ENCODE results near the gene CDIP1.

Gene CDIP1

GRCh38 chr16:4536391-4537106, 2.0 kb downstream of the CDIP1 start:
- no peak for TF ChIP-seq ELF4 (IDR thresholded peaks at IDR 0.05)
- TF ChIP-seq FOXK2 (IDR thresholded peaks at IDR 0.05), result no peak
- no peak for TF ChIP-seq LEF1 (IDR thresholded peaks at IDR 0.05; ENCODE audit: borderline replicate concordance)
- no peak for TF ChIP-seq CTBP1 (IDR thresholded peaks at IDR 0.05; ENCODE audit: borderline replicate concordance)
- no peak for TF ChIP-seq L3MBTL2 (conservative IDR thresholded peaks at IDR 0.05)
- TF ChIP-seq FOXM1 (IDR thresholded peaks at IDR 0.05; ENCODE audit: borderline replicate concordance), result no peak
- no peak for TF ChIP-seq PKNOX1 (IDR thresholded peaks at IDR 0.05)
- TF ChIP-seq HDGF (IDR thresholded peaks at IDR 0.05; ENCODE audit: borderline replicate concordance), result no peak
- TF ChIP-seq BHLHE40 (IDR thresholded peaks at IDR 0.05; ENCODE audit: borderline replicate concordance), result no peak
- no peak for TF ChIP-seq FOXA1 (IDR thresholded peaks at IDR 0.05)
- TF ChIP-seq ZNF384 (IDR thresholded peaks at IDR 0.05), result no peak
- TF ChIP-seq ARNT (IDR thresholded peaks at IDR 0.05), result no peak
- TF ChIP-seq NFRKB (IDR thresholded peaks at IDR 0.05), result no peak
- no peak for TF ChIP-seq SP1 (IDR thresholded peaks at IDR 0.05)
- TF ChIP-seq TARDBP (IDR thresholded peaks at IDR 0.05), result no peak
- DNase-seq (ENCODE audit: extremely low spot score), result no peak
- ChIA-PET POLR2A (interaction anchor here (1.0 kb wide), 1 partner anchor 80 kb away, joined by 3 read pairs; no protein-coding TSS in a partner anchor), CTCF (no interaction called here)

GRCh38 chr16:4535627-4536108, 2.9 kb downstream of the CDIP1 start:
- no peak for DNase-seq (ENCODE audit: extremely low spot score)
- TF ChIP-seq L3MBTL2 (conservative IDR thresholded peaks at IDR 0.05), result no peak
- no peak for TF ChIP-seq ARNT (IDR thresholded peaks at IDR 0.05)
- TF ChIP-seq LEF1 (IDR thresholded peaks at IDR 0.05; ENCODE audit: borderline replicate concordance), result no peak
- TF ChIP-seq ELF4 (IDR thresholded peaks at IDR 0.05), result no peak
- no peak for TF ChIP-seq CTBP1 (IDR thresholded peaks at IDR 0.05; ENCODE audit: borderline replicate concordance)
- TF ChIP-seq FOXM1 (IDR thresholded peaks at IDR 0.05; ENCODE audit: borderline replicate concordance), result no peak
- CTCF ChIA-PET, result interaction anchor here (0.5 kb wide), 1 partner anchor 342 kb away, joined by 5 read pairs; no protein-coding TSS in a partner anchor
- POLR2A ChIA-PET, result no interaction called here

GRCh38 chr16:4534151-4534790, 4.3 kb downstream of the CDIP1 start:
- TF ChIP-seq ELF4 (IDR thresholded peaks at IDR 0.05), result no peak
- no peak for TF ChIP-seq L3MBTL2 (conservative IDR thresholded peaks at IDR 0.05)
- no peak for TF ChIP-seq SUZ12 (IDR thresholded peaks at IDR 0.05)
- TF ChIP-seq PKNOX1 (IDR thresholded peaks at IDR 0.05), result no peak
- no peak for DNase-seq (ENCODE audit: extremely low spot score)
- ChIA-PET POLR2A (no interaction called here), CTCF (no interaction called here)

- CTCF ChIA-PET, result no interaction called here
- DNase-seq (ENCODE audit: extremely low spot score), result no peak
- POLR2A ChIA-PET, result no interaction called here
- TF ChIP-seq ELF4 (IDR thresholded peaks at IDR 0.05) (no peak), LEF1 (IDR thresholded peaks at IDR 0.05; ENCODE audit: borderline replicate concordance) (no peak), BHLHE40 (IDR thresholded peaks at IDR 0.05; ENCODE audit: borderline replicate concordance) (no peak), FOXA1 (IDR thresholded peaks at IDR 0.05) (no peak), SUZ12 (IDR thresholded peaks at IDR 0.05) (no peak), ZNF384 (IDR thresholded peaks at IDR 0.05) (no peak), SP1 (IDR thresholded peaks at IDR 0.05) (no peak), ARNT (IDR thresholded peaks at IDR 0.05) (no peak), PKNOX1 (IDR thresholded peaks at IDR 0.05) (no peak), FOXK2 (IDR thresholded peaks at IDR 0.05) (no peak), NFRKB (IDR thresholded peaks at IDR 0.05) (no peak), TARDBP (IDR thresholded peaks at IDR 0.05) (no peak), FOXM1 (IDR thresholded peaks at IDR 0.05; ENCODE audit: borderline replicate concordance) (no peak), HDGF (IDR thresholded peaks at IDR 0.05; ENCODE audit: borderline replicate concordance) (no peak), CTBP1 (IDR thresholded peaks at IDR 0.05; ENCODE audit: borderline replicate concordance) (no peak)
Observed at GRCh38 chr16:4533490-4533889, 5.1 kb downstream of the CDIP1 start.

GRCh38 chr16:4532238-4532637, 6.3 kb downstream of the CDIP1 start:
- no peak for TF ChIP-seq PKNOX1 (IDR thresholded peaks at IDR 0.05)
- no peak for TF ChIP-seq SP1 (IDR thresholded peaks at IDR 0.05)
- TF ChIP-seq LEF1 (IDR thresholded peaks at IDR 0.05; ENCODE audit: borderline replicate concordance), result no peak
- no peak for TF ChIP-seq SUZ12 (IDR thresholded peaks at IDR 0.05)
- TF ChIP-seq ARNT (IDR thresholded peaks at IDR 0.05), result no peak
- TF ChIP-seq FOXM1 (IDR thresholded peaks at IDR 0.05; ENCODE audit: borderline replicate concordance), result no peak
- no peak for TF ChIP-seq TARDBP (IDR thresholded peaks at IDR 0.05)
- TF ChIP-seq FOXK2 (IDR thresholded peaks at IDR 0.05), result no peak
- no peak for TF ChIP-seq ZNF384 (IDR thresholded peaks at IDR 0.05)
- no peak for TF ChIP-seq L3MBTL2 (conservative IDR thresholded peaks at IDR 0.05)
- no peak for TF ChIP-seq CTBP1 (IDR thresholded peaks at IDR 0.05; ENCODE audit: borderline replicate concordance)
- TF ChIP-seq FOXA1 (IDR thresholded peaks at IDR 0.05), result no peak
- TF ChIP-seq ELF4 (IDR thresholded peaks at IDR 0.05), result no peak
- TF ChIP-seq BHLHE40 (IDR thresholded peaks at IDR 0.05; ENCODE audit: borderline replicate concordance), result no peak
- POLR2A ChIA-PET, result interaction anchor here (1.0 kb wide), 1 partner anchor 86 kb away, joined by 3 read pairs; no protein-coding TSS in a partner anchor
- CTCF ChIA-PET, result interaction anchor here (0.6 kb wide), 1 partner anchor 20 kb away, joined by 3 read pairs; no protein-coding TSS in a partner anchor

More at GRCh38 chr16:4532238-4532637, 6.3 kb downstream of the CDIP1 start:
- no peak for DNase-seq (ENCODE audit: extremely low spot score)
